Activated CD4-positive, alpha-beta T cell treated with anti-CD3 and anti-CD28 coated beads, Interleukin-2, amount 50 U/mL, for 24 hours (primary cell): ENCODE data around the gene ATP5F1D.

ENCODE experiments used
- DNase-seq, 2 donors: peaks; one replicate each; pipeline ENCODE4 v3.0.0-alpha.2; 2020; ENCODE audit warnings: low read depth in 1 of 2, low spot score in 1 of 2

ATP5F1D gene

GRCh38 chr19:1291761-1292418 lies 50.3 kb downstream of the ATP5F1D start:
- DNase-seq: no peak

- DNase-seq: no peak
Observed at GRCh38 chr19:1292419-1293151, 51.0 kb downstream of the ATP5F1D start.

- no peak for DNase-seq
Observed at GRCh38 chr19:1293782-1294604, 52.4 kb downstream of the ATP5F1D start.
